Spleen (tissue), 11 donors: Measurements from ENCODE around the gene PPP1CC. TPM values are rescaled to one million over a fixed set of nuclear protein-coding genes. Genes with fewer than 3 reads are reported as not detected.

ENCODE experiments used
- DNase-seq: peaks from one replicate; pipeline ENCODE4 v3.0.0-alpha.2; 2020
- H3K27ac ChIP-seq, 8 donors: fragments of 200-600 bp; sonication (generic) in 7 of 8; 1 replicate in 4 of 8; 2 replicates in 4 of 8; pipeline versions ENCODE4 v1.5.0 to v1.8.0; 2016 to 2021; ENCODE audit warnings: inconsistent platforms in 4 of 8, mild to moderate bottlenecking in 4 of 8, moderate library complexity in 1 of 8
- H3K27me3 ChIP-seq, 7 donors: fragments of 200-600 bp; sonication (generic) in 6 of 7; replicated peaks in 1 of 7; 1 replicate in 4 of 7; 2 replicates in 3 of 7; pipeline versions ENCODE4 v1.5.0 to v1.8.0; 2016 to 2021; ENCODE audit warnings: inconsistent platforms in 3 of 7, mild to moderate bottlenecking in 1 of 7
- H3K36me3 ChIP-seq, 6 donors: fragments of 200-600 bp; sonication (generic) in 5 of 6; 1 replicate in 4 of 6; 2 replicates in 2 of 6; pipeline versions ENCODE4 v1.5.0 to v1.8.0; 2016 to 2021; ENCODE audit warnings: inconsistent platforms in 2 of 6
- H3K4me1 ChIP-seq, 6 donors: fragments of 200-600 bp; sonication (generic) in 5 of 6; 1 replicate in 3 of 6; 2 replicates in 3 of 6; pipeline versions ENCODE4 v1.5.0 to v1.8.0; 2016 to 2021; ENCODE audit warnings: inconsistent platforms in 3 of 6
- H3K4me3 ChIP-seq, 8 donors: fragments of 200-600 bp; sonication (generic) in 7 of 8; 1 replicate in 4 of 8; 2 replicates in 4 of 8; pipeline versions ENCODE4 v1.5.0 to v1.8.0; 2016 to 2021; ENCODE audit warnings: inconsistent platforms in 4 of 8, mild to moderate bottlenecking in 4 of 8, moderate library complexity in 2 of 8
- H3K9me3 ChIP-seq, 8 donors: fragments of 200-600 bp; sonication (generic) in 7 of 8; 1 replicate in 4 of 8; 2 replicates in 4 of 8; pipeline versions ENCODE4 v1.5.0 to v1.8.0; 2016 to 2021; ENCODE audit warnings: inconsistent platforms in 4 of 8
- CTCF ChIP-seq, 11 experiments: fragments of 200-600 bp in 7 of 11; fragments of 450-650 bp in 4 of 11; sonication (generic) in 4 of 11; IDR thresholded peaks in 8 of 11; conservative IDR thresholded peaks in 3 of 11; 1 replicate in 7 of 11; 2 replicates in 4 of 11; pipeline versions ENCODE4 v1.4.0 to v1.8.0; 2016 to 2021; ENCODE audit warnings: antibody characterized with exemption in 11 of 11, inconsistent platforms in 4 of 11, mild to moderate bottlenecking in 1 of 11
- POLR2A ChIP-seq, 3 donors: fragments of 450-650 bp; IDR thresholded peaks; one replicate each; pipeline ENCODE4 v1.5.1; 2017; ENCODE audit warnings: antibody characterized with exemption in 3 of 3, mild to moderate bottlenecking in 1 of 3
- POLR2AphosphoS5 ChIP-seq, 3 donors: sonication (generic); formaldehyde crosslinking; IDR thresholded peaks; one replicate each; pipeline ENCODE4 v1.5.1; 2017; ENCODE audit warnings: antibody characterized with exemption in 3 of 3
- WGBS, 5 donors: extraction: QIAGEN DNeasy Blood & Tissue Kit in 3 of 5; methylation state at CpG; one replicate each; pipeline versions ENCODE4 v1.1.5 to v1.1.7; 2013 to 2018; 5-methylcytosine and 5-hydroxymethylcytosine counted together
- intact Hi-C: fragments of 100-400 bp; cut with DNase I; formaldehyde crosslinking; loops from one replicate; pipeline ENCODE4 v1.15.0; 2023; ENCODE audit warnings: low total_unique reads
- polyA plus RNA-seq, 3 donors: library from polyadenylated mRNA; stranded (reverse); fragments of 200-250 nt; gene quantifications; one replicate each; pipeline ENCODE4 v1.2.1, GENCODE V29; 2013
- total RNA-seq, 7 donors: library from RNA; depleted of rRNA in 3 of 7; stranded (reverse); fragments of >200 nt in 3 of 7; fragmentation: NEBNext Ultra II Directional in 4 of 7; extraction: Animal tissue kit (Norgen Biotek cat#: 25700) in 4 of 7; gene quantifications; one replicate each; pipeline versions ENCODE4 v1.1.0 to v1.2.1, GENCODE V29; 2016 to 2021
- donor health status: healthy with polysubstance abuse.
- donor health status: DM: no; HTN: no; CAD: no; lungs with moderate emphysema.
- donor health status: DM: no; HTN: no; CAD: no.
- donor health status: Bipolar disorder and iron deficiency.
- donor health status: healthy.
- donor health status: DM: no; HTN: no; CAD: no.
- donor health status: DM: yes; HTN: yes; CAD: no.

The PPP1CC gene
- total and polyA plus RNA-seq, 10 donors, result 74.8 to 173 (median 111) TPM

- WGBS, 5 donors, result 77 to 85% (median 83%) methylated on average over 7 of the region's 7 CpGs
- peak in 1 of 3 donors; percentile 32 for TF ChIP-seq POLR2AphosphoS5 (IDR thresholded peaks at IDR 0.05)
- TF ChIP-seq POLR2A (IDR thresholded peaks at IDR 0.05), result no peak
Observed at GRCh38 chr12:110718222-110718908, 24.3 kb downstream of the PPP1CC start.

GRCh38 chr12:110717037-110717436, 25.7 kb downstream of the PPP1CC start:
- WGBS, 5 donors, result 88 to 94% (median 91%) methylated on average over 3 of the region's 3 CpGs
- Histone ChIP-seq H3K27me3 (no peaks in the 10 kb centered on the region), H3K27ac (peak overlapping the region in 2 of 8 donors; percentile 43 to 68), H3K9me3 (no peaks in the 10 kb centered on the region), H3K4me3 (no peak overlapping the region), H3K4me1 (peaks cover 0 to 24% (median 0%) of the 10 kb centered on the region in 6 donors), H3K36me3 (peaks cover 0 to 64% (median 45%) of the 10 kb centered on the region in 6 donors)
- intact Hi-C loops, result no loop called here
- DNase-seq, result no peak
- no peak for TF ChIP-seq POLR2AphosphoS5 (IDR thresholded peaks at IDR 0.05)
- TF ChIP-seq CTCF (IDR thresholded peaks at IDR 0.05 in 8 of 11, conservative IDR thresholded peaks at IDR 0.05 in 3 of 11), result no peak
- TF ChIP-seq POLR2A (IDR thresholded peaks at IDR 0.05), result no peak

More at GRCh38 chr12:110718222-110718908, 24.3 kb downstream of the PPP1CC start:
- intact Hi-C loops, result no loop called here
- Histone ChIP-seq H3K27me3 (no peaks in the 10 kb centered on the region), H3K36me3 (peaks cover under 1 to 77% (median 57%) of the 10 kb centered on the region in 6 donors), H3K4me3 (no peak overlapping the region), H3K9me3 (no peaks in the 10 kb centered on the region), H3K4me1 (peaks cover 0 to 27% (median 0%) of the 10 kb centered on the region in 6 donors), H3K27ac (peak overlapping the region in 5 of 8 donors; percentile 24 to 68 (median 38))
- DNase-seq, result no peak

- no peak for DNase-seq
- Histone ChIP-seq H3K27me3 (no peaks in the 10 kb centered on the region), H3K36me3 (peaks cover 0 to 8% (median 0%) of the 10 kb centered on the region in 6 donors), H3K27ac (no peak overlapping the region), H3K9me3 (no peaks in the 10 kb centered on the region), H3K4me3 (no peak overlapping the region), H3K4me1 (no peaks in the 10 kb centered on the region)
- TF ChIP-seq POLR2AphosphoS5 (IDR thresholded peaks at IDR 0.05) (no peak), POLR2A (IDR thresholded peaks at IDR 0.05) (no peak), CTCF (IDR thresholded peaks at IDR 0.05 in 8 of 11, conservative IDR thresholded peaks at IDR 0.05 in 3 of 11) (no peak)
- intact Hi-C loops, result loop anchor here (10.0 kb wide), 1 partner anchor 194 kb away; no protein-coding TSS in a partner anchor
- 96 to 100% (median 98%) methylated on average over 4 of the region's 4 CpGs for WGBS, 5 donors
Observed at GRCh38 chr12:110708917-110709316, 33.8 kb downstream of the PPP1CC start.

GRCh38 chr12:110705309-110705708, 37.4 kb downstream of the PPP1CC start:
- TF ChIP-seq POLR2AphosphoS5 (IDR thresholded peaks at IDR 0.05) (no peak), CTCF (IDR thresholded peaks at IDR 0.05 in 8 of 11, conservative IDR thresholded peaks at IDR 0.05 in 3 of 11) (no peak), POLR2A (IDR thresholded peaks at IDR 0.05) (no peak)
- peaks cover 0 to 4% (median 0%) of the 10 kb centered on the region in 6 donors for H3K36me3 ChIP-seq
- no peaks in the 10 kb centered on the region for H3K9me3 ChIP-seq
- DNase-seq, result no peak
- H3K4me1 ChIP-seq, result no peaks in the 10 kb centered on the region
- 63 to 88% (median 74%) methylated on average over 3 of the region's 3 CpGs for WGBS, 5 donors
- intact Hi-C loops, result loop anchor here (10.0 kb wide), 1 partner anchor 191 kb away; no protein-coding TSS in a partner anchor
- no peak overlapping the region for H3K4me3 ChIP-seq
- no peak overlapping the region for H3K27ac ChIP-seq
- H3K27me3 ChIP-seq, result no peaks in the 10 kb centered on the region
